ENCODE results near the gene SF3A1.

SF3A1 gene

GRCh38 chr22:30321461-30321860 is 35.2 kb downstream of the SF3A1 start:
- no peak overlapping the region for H3K4me3 ChIP-seq (ENCODE audit: low read depth, low read length)
- H3K36me3 ChIP-seq (ENCODE audit: insufficient read depth, low read length): no peaks in the 10 kb centered on the region
- no peak overlapping the region for H2AFZ ChIP-seq (ENCODE audit: low read length, unreplicated experiment)
- H3K27me3 ChIP-seq (ENCODE audit: insufficient read depth, low read length): no peaks in the 10 kb centered on the region
- H3K79me2 ChIP-seq (ENCODE audit: control insufficient read depth, insufficient read depth, low read length, unreplicated experiment): peaks cover 35% of the 10 kb centered on the region
- H3K4me1 ChIP-seq (ENCODE audit: control insufficient read depth, insufficient read depth, low read length, unreplicated experiment): peaks cover 18% of the 10 kb centered on the region
- H3K27ac ChIP-seq (ENCODE audit: low read depth, low read length): no peak overlapping the region

GRCh38 chr22:30320021-30320556 is 36.6 kb downstream of the SF3A1 start:
- Histone ChIP-seq H3K27me3 (ENCODE audit: insufficient read depth, low read length) (no peaks in the 10 kb centered on the region), H3K79me2 (ENCODE audit: control insufficient read depth, insufficient read depth, low read length, unreplicated experiment) (peaks cover 30% of the 10 kb centered on the region), H3K4me1 (ENCODE audit: control insufficient read depth, insufficient read depth, low read length, unreplicated experiment) (peaks cover 25% of the 10 kb centered on the region), H3K27ac (ENCODE audit: low read depth, low read length) (no peak overlapping the region), H2AFZ (ENCODE audit: low read length, unreplicated experiment) (no peak overlapping the region), H3K36me3 (ENCODE audit: insufficient read depth, low read length) (no peaks in the 10 kb centered on the region), H3K4me3 (ENCODE audit: low read depth, low read length) (no peak overlapping the region)

GRCh38 chr22:30318799-30319419 is 37.8 kb downstream of the SF3A1 start:
- no peaks in the 10 kb centered on the region for H3K36me3 ChIP-seq (ENCODE audit: insufficient read depth, low read length)
- no peak overlapping the region for H2AFZ ChIP-seq (ENCODE audit: low read length, unreplicated experiment)
- H3K4me1 ChIP-seq (ENCODE audit: control insufficient read depth, insufficient read depth, low read length, unreplicated experiment): peaks cover 24% of the 10 kb centered on the region
- no peak overlapping the region for H3K27ac ChIP-seq (ENCODE audit: low read depth, low read length)
- peaks cover 20% of the 10 kb centered on the region for H3K79me2 ChIP-seq (ENCODE audit: control insufficient read depth, insufficient read depth, low read length, unreplicated experiment)
- H3K27me3 ChIP-seq (ENCODE audit: insufficient read depth, low read length): no peaks in the 10 kb centered on the region
- H3K4me3 ChIP-seq (ENCODE audit: low read depth, low read length): no peak overlapping the region

- Histone ChIP-seq H2AFZ (ENCODE audit: low read length, unreplicated experiment) (no peak overlapping the region), H3K79me2 (ENCODE audit: control insufficient read depth, insufficient read depth, low read length, unreplicated experiment) (peaks cover 13% of the 10 kb centered on the region), H3K4me1 (ENCODE audit: control insufficient read depth, insufficient read depth, low read length, unreplicated experiment) (peaks cover 30% of the 10 kb centered on the region), H3K36me3 (ENCODE audit: insufficient read depth, low read length) (no peaks in the 10 kb centered on the region), H3K27me3 (ENCODE audit: insufficient read depth, low read length) (no peaks in the 10 kb centered on the region), H3K27ac (ENCODE audit: low read depth, low read length) (no peak overlapping the region), H3K4me3 (ENCODE audit: low read depth, low read length) (no peak overlapping the region)
These were observed 38.9 kb downstream of the SF3A1 start for GRCh38 chr22:30317778-30318177.

GRCh38 chr22:30315962-30316576 is 40.6 kb downstream of the SF3A1 start:
- no peak overlapping the region for H3K4me3 ChIP-seq (ENCODE audit: low read depth, low read length)
- no peak overlapping the region for H2AFZ ChIP-seq (ENCODE audit: low read length, unreplicated experiment)
- no peaks in the 10 kb centered on the region for H3K36me3 ChIP-seq (ENCODE audit: insufficient read depth, low read length)
- peaks cover 14% of the 10 kb centered on the region for H3K79me2 ChIP-seq (ENCODE audit: control insufficient read depth, insufficient read depth, low read length, unreplicated experiment)
- peaks cover 46% of the 10 kb centered on the region for H3K4me1 ChIP-seq (ENCODE audit: control insufficient read depth, insufficient read depth, low read length, unreplicated experiment)
- no peaks in the 10 kb centered on the region for H3K27me3 ChIP-seq (ENCODE audit: insufficient read depth, low read length)
- H3K27ac ChIP-seq (ENCODE audit: low read depth, low read length): no peak overlapping the region; the same call in 1 of the 2 replicates

GRCh38 chr22:30314915-30315314 is 41.8 kb downstream of the SF3A1 start:
- H3K27me3 ChIP-seq (ENCODE audit: insufficient read depth, low read length): no peaks in the 10 kb centered on the region
- H3K36me3 ChIP-seq (ENCODE audit: insufficient read depth, low read length): no peaks in the 10 kb centered on the region
- no peak overlapping the region for H2AFZ ChIP-seq (ENCODE audit: low read length, unreplicated experiment)
- H3K27ac ChIP-seq (ENCODE audit: low read depth, low read length): no peak overlapping the region
- H3K79me2 ChIP-seq (ENCODE audit: control insufficient read depth, insufficient read depth, low read length, unreplicated experiment): peaks cover 23% of the 10 kb centered on the region
- peaks cover 56% of the 10 kb centered on the region for H3K4me1 ChIP-seq (ENCODE audit: control insufficient read depth, insufficient read depth, low read length, unreplicated experiment)
- H3K4me3 ChIP-seq (ENCODE audit: low read depth, low read length): no peak overlapping the region

- H3K4me3 ChIP-seq (ENCODE audit: low read depth, low read length): no peak overlapping the region
- no peaks in the 10 kb centered on the region for H3K36me3 ChIP-seq (ENCODE audit: insufficient read depth, low read length)
- H3K79me2 ChIP-seq (ENCODE audit: control insufficient read depth, insufficient read depth, low read length, unreplicated experiment): peaks cover 31% of the 10 kb centered on the region
- H2AFZ ChIP-seq (ENCODE audit: low read length, unreplicated experiment): no peak overlapping the region
- H3K4me1 ChIP-seq (ENCODE audit: control insufficient read depth, insufficient read depth, low read length, unreplicated experiment): peaks cover 56% of the 10 kb centered on the region
- H3K27me3 ChIP-seq (ENCODE audit: insufficient read depth, low read length): no peaks in the 10 kb centered on the region
- no peak overlapping the region; the same call in 1 of the 2 replicates for H3K27ac ChIP-seq (ENCODE audit: low read depth, low read length)
These were observed 42.9 kb downstream of the SF3A1 start for GRCh38 chr22:30313527-30314363.

GRCh38 chr22:30312053-30312452 is 44.6 kb downstream of the SF3A1 start:
- H3K4me3 ChIP-seq (ENCODE audit: low read depth, low read length): no peak overlapping the region
- H3K27ac ChIP-seq (ENCODE audit: low read depth, low read length): peak overlapping the region; percentile 53; the same call in 1 of the 2 replicates
- H3K4me1 ChIP-seq (ENCODE audit: control insufficient read depth, insufficient read depth, low read length, unreplicated experiment): peaks cover 54% of the 10 kb centered on the region
- peaks cover 28% of the 10 kb centered on the region for H3K79me2 ChIP-seq (ENCODE audit: control insufficient read depth, insufficient read depth, low read length, unreplicated experiment)
- no peak overlapping the region for H2AFZ ChIP-seq (ENCODE audit: low read length, unreplicated experiment)
- no peaks in the 10 kb centered on the region for H3K36me3 ChIP-seq (ENCODE audit: insufficient read depth, low read length)
- no peaks in the 10 kb centered on the region for H3K27me3 ChIP-seq (ENCODE audit: insufficient read depth, low read length)

- peaks cover 57% of the 10 kb centered on the region for H3K4me1 ChIP-seq (ENCODE audit: control insufficient read depth, insufficient read depth, low read length, unreplicated experiment)
- H3K36me3 ChIP-seq (ENCODE audit: insufficient read depth, low read length): no peaks in the 10 kb centered on the region
- no peak overlapping the region for H3K4me3 ChIP-seq (ENCODE audit: low read depth, low read length)
- peak overlapping the region; percentile 53; the same call in 1 of the 2 replicates for H3K27ac ChIP-seq (ENCODE audit: low read depth, low read length)
- H2AFZ ChIP-seq (ENCODE audit: low read length, unreplicated experiment): no peak overlapping the region
- no peaks in the 10 kb centered on the region for H3K27me3 ChIP-seq (ENCODE audit: insufficient read depth, low read length)
- H3K79me2 ChIP-seq (ENCODE audit: control insufficient read depth, insufficient read depth, low read length, unreplicated experiment): peaks cover 31% of the 10 kb centered on the region
These were observed 45.6 kb downstream of the SF3A1 start for GRCh38 chr22:30310881-30311771.
